Cerebellar nuclear complex (tissue), 1 donor: ENCODE measurements around the gene OGFR.

ENCODE experiments used
- DNase-seq, 2 experiments: peaks; one replicate each; lab custom pipeline; 2025; lab: John Stamatoyannopoulos, UW

The OGFR gene

GRCh38 chr20:62814709-62815065 lies 10.1 kb downstream of the OGFR start:
- no peak for DNase-seq

DNA sequence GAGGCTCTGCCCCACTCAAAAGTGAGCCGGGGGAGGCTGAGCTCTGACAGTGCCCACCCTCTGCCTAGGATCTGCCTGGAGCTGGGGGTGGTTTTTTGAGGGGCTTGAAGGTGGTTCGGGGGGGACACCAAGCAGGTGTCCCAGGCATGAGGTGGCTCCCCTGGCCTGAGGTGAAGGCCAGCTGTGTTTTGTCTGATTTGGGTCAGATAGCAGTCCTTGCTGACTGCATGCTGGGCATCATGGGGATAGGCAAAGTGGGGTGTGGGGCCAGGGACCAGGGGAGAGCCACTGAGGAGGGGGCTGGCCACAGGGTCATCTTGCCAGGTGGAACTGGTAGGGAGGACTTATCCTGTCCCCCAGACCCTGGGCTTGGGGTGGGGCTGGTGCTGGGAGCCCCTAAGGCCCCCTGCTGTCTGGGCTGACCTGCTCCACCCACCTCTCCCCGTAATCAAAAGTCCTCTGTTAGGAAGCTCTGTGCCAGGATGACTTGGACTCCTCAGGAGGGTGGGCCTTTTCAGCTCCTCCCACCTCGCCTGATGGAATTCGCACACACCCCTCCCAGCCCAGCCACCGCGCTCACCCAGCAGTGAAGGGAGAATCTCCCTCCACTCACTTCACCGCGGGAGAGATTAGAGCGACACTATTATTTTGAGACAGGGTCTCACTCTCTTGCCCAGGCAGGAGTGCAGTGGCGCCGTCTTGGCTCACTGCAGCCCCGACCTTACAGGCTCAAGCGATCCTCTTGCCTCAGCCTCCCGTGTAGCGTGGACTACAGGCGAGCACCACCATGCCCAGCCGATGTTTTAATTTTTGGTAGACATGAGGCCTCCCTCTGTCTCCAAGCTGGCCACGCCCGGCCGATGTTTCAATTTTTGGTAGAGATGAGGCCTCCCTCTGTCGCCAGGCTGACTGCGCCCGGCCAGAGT lies 10.7 kb downstream of the OGFR start:
- DNase-seq, result no peak

DNA sequence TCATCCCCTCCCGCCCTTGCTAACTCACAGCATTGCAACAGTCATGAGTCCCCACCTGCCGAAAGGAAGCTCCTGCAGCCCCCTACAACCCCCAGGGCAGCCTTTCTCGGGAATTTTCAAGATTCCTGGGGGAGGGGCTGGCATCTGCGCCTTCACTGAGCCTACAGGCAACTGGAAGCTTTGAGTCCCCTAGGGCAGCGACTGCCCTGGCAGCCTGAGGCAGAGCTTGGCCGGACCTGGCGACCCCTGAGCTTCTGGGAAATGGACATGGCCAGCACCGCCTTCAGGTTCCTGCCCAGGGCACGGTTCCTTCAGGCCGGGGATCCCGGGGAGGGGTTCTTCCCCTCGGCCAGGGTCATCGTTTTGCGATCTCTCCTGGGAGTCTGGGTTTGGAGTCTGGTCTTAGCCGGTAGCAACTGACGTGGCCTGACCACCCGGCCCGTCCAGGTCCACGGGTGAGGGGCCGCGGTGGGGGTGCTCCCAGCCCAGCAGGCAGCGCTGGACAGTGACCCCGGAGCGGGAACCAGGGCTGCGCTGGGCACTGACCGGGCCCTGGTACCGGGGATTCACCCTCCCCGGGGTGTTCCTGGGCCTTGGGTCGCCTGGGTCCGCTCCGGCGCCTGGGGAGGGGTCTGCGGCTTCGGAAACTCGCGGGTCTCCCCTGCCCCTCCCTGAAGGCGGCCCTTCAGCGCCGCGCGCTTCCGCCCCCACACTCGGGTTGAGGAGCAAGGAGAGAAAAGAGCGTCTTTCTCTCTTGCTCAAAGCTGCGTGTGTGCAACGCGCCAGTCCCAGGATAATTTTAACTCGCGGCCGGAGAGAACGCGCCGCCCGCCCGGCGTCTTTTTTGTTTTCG lies 11.6 kb downstream of the OGFR start:
- no peak for DNase-seq

GRCh38 chr20:62816884-62817873 lies 12.5 kb downstream of the OGFR start, which contains the start of gene COL9A3:
TSS of gene COL9A3 (plus strand) at chr20:62817050. CDS start at chr20:62817065, 15 bp downstream.
- DNase-seq, result no peak

DNA sequence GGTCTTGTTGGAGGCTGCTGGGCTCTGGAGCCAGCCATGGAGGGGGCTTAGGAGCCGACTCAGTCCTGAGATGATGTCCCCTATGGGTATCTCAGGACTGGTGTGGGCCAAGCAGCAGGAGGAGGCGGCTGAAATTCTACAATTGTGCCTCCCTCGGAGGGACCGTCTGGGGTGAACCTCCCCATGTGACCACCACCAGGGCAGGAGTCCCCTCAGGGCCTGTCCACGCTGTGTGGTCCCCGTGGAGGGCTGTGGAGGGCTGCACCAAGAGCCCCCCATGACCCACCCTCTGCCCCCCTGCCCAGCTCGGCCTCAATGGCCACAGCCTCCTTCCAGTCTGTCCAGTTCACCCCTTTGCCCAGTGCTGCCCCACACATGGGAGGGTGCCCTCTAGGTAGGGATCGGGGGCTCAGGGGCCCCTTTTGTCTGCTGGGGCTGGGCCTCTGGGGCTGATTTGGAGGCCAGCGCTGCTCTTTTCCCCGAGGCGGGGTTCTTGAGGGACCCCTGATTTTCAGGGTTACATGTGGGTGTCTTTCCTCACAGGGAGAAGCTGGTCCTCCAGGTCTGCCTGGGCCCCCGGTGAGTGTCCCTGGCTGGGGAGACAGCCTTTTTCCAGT lies 13.4 kb downstream of the OGFR start:
- DNase-seq, result no peak

DNA sequence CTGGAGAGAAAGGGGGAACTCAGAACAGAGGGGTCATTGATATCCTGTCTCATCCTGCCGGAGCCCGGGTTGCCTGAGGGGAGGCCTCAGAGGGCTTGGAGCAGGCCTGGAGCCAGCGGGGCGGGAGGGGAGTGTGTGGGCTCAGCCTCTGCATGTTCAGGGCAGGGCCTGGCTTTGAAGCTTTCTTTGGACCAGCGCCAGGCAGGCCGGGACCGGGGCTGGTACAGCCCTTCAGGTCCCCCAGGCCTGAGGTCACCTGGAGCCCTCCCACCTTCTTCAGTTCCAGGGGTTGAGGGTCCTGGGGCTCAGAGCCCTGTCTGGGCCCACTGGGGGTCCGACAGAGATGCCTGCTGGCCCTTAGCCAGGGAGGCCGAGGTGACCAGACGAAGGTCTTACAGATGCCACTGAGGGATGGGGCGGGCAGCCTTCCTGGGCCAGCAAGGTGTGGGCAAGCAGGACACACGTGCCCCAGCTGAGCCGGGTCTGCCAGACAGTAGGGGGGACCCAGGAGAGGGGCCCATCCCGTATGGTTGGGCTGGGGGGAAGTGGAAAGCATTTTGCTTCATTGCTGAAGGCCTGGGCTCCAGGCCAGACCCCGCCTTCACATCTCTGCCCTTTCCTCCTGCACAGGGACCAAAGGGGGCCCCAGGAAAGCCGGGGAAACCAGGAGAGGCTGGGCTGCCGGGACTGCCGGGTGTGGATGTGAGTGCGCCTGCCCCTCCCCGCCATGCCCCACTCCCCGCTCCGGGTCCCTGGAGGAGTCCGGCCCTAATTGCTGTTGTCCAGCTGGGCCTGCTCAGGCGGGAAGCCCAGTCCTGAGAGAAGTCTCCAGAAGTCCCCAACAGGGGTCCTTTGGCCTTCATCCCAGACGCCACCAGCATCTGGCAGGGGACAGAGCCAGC lies 14.2 kb downstream of the OGFR start:
- DNase-seq, result no peak

DNA sequence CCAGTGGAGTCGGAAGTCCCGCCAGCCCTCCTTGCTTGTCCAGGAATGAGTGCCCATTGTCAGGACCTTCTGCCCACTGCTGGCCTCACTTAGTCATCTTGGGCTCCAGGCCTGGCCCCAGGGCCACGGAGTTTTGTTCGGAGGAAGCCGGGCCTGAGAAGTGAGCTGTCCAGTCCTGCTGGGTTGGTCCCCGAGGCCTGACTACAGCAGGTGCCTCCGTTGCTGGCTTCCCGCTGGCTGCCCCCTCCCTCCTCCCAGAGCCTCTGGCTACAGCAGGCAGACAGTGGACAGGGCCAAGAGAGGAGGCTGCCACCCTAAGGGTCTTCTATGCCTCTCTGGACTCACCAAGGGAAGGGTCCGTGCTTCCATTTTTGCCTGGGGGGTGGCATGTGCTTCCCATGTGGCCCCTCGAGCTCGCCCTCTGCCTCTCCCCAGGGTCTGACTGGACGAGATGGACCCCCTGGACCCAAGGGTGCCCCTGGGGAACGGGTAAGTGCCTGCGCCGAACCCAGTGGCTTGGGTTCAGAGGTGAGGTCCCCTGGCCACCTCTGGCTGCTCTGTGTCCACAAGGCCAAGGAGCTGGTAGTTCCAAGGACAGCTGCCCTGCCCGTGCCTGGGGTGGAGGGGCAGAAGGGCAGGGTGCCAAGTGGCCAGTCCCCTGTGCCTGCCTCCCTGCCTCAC lies 15.0 kb downstream of the OGFR start:
- no peak for DNase-seq

DNA sequence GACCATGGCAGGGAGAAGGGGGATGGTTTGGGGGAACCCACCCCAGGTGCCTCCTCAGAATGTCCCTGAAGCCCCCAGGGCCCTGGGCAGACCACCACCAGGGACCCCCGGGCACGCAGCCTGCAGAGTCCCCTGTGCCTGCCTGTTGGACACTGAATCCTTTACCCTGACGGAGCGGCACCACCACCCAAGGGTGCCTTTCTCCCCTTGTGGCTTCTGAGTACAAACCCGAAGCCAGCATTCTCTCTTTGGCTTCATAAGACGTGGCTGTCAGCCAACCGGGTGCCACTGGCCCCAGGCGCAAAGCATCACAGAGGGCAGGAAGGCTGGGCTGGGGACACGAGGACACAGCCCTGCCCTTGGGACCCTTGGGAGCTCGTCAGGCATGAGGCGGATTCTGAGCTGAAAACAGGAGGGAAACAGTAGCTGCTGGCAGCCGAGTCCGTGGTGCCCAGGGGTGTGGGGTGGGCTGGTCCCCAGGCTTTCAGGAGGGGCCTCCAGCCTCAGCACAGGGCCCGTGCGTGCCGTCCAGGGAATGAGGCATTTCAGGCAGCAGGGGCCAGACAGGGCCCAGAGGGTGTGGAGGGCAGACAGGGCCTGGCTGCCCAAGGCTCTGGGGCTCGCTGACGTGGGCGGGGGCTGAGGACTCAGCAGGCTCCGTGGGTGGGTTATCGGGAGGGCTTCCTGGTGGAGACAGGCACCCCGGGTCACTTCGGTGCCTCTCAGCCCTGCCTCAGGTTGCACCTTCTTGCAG lies 15.8 kb downstream of the OGFR start:
- DNase-seq, result no peak

- no peak for DNase-seq
Measured at GRCh38 chr20:62820962-62821725, 16.5 kb downstream of the OGFR start.

DNA sequence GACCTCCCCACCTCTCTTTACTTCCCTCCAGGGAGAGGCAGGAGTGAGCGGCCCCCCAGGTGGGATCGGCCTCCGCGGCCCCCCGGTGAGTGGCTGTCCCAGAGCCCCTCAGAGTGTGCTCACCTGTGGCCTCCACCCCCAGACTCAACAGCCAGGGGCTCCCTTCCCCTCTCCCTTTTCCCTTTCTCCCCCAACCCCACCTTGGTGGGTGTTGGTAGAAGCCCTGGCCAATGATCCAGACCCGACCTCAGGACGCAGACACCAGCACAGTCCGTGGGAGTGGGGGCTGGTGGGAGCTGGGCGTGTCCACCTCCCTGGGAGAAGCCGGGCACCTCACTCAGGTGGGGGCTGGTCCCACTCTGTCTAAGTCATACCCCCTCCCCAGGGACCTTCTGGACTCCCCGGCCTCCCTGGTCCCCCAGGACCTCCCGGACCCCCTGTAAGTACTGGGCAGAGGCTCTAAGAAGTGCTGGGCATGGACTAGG lies 17.1 kb downstream of the OGFR start:
- DNase-seq, result no peak

- no peak for DNase-seq
Measured at GRCh38 chr20:62822239-62822787, 17.7 kb downstream of the OGFR start.

- no peak for DNase-seq
Measured at GRCh38 chr20:62822788-62823651, 18.4 kb downstream of the OGFR start.

GRCh38 chr20:62823688-62824475 lies 19.2 kb downstream of the OGFR start:
- no peak for DNase-seq

GRCh38 chr20:62824476-62825332 lies 20.1 kb downstream of the OGFR start:
- no peak for DNase-seq
